ENCODE results near the gene GABPB2. TPM values are rescaled to one million over a fixed set of nuclear protein-coding genes. Genes with fewer than 3 reads are reported as not detected.
A peak's percentile ranks its signal among the peaks of the same experiment; 100 is the strongest.

GABPB2 gene
- total and polyA plus RNA-seq, 2 of the 13 experiments (the other 11 are each of a cell fraction or from before 2014, with no cell fraction given), result 0.09 TPM; not detected in 1

DNA sequence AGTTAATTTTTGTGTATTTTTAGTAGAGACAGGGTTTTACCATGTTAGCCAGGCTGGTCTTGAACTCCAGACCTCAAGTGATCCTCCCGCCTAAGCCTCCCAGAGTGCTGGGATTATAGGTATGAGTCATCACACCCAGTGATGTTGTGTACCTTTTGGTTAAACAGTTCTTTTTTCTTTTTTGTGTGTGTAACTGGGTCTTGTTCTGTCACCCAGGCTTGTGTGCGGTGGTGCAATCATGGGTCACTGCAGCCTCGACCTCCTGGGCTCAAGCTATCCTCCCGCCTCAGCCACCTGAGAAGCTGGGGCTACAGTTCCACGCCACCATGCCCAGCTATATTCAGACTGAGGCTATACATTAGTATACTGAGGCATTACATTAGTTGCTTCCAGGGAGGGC lies 37.8 kb downstream of the GABPB2 start (continued):
- TF ChIP-seq ZNF296 (CRISPR knock-in tag; conservative IDR thresholded peaks at IDR 0.05) (no peak), NKX3-1 (CRISPR knock-in tag; IDR thresholded peaks at IDR 0.05) (no peak), JUN (CRISPR knock-in tag; IDR thresholded peaks at IDR 0.05) (peak; percentile 57; the same call in 1 of the 2 replicates), NFE2L2 (IDR thresholded peaks at IDR 0.05; ENCODE audit: low read length) (no peak), HNRNPH1 (optimal IDR thresholded peaks at IDR 0.05; ENCODE audit: low read depth, low read length) (no peak), SNAPC2 (CRISPR knock-in tag; IDR thresholded peaks at IDR 0.05) (no peak), ZNF468 (CRISPR knock-in tag; IDR thresholded peaks at IDR 0.05) (no peak), ZNF331 (CRISPR knock-in tag; IDR thresholded peaks at IDR 0.05) (peak; percentile 58; the same call in 1 of the 2 replicates)
- TF ChIP-seq, protein P1, sequence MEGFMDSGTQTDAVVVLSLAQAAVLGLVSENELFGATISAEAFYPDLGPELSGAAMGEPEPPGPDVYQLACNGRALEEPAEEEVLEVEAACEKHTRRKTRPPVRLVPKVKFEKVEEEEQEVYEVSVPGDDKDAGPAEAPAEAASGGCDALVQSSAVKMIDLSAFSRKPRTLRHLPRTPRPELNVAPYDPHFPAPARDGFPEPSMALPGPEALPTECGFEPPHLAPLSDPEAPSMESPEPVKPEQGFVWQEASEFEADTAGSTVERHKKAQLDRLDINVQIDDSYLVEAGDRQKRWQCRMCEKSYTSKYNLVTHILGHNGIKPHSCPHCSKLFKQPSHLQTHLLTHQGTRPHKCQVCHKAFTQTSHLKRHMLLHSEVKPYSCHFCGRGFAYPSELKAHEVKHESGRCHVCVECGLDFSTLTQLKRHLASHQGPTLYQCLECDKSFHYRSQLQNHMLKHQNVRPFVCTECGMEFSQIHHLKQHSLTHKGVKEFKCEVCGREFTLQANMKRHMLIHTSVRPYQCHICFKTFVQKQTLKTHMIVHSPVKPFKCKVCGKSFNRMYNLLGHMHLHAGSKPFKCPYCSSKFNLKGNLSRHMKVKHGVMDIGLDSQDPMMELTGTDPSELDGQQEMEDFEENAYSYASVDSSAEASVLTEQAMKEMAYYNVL (CRISPR knock-in tag; IDR thresholded peaks at IDR 0.05; ENCODE audit: borderline replicate concordance), result no peak
- TF ChIP-seq, protein P2, sequence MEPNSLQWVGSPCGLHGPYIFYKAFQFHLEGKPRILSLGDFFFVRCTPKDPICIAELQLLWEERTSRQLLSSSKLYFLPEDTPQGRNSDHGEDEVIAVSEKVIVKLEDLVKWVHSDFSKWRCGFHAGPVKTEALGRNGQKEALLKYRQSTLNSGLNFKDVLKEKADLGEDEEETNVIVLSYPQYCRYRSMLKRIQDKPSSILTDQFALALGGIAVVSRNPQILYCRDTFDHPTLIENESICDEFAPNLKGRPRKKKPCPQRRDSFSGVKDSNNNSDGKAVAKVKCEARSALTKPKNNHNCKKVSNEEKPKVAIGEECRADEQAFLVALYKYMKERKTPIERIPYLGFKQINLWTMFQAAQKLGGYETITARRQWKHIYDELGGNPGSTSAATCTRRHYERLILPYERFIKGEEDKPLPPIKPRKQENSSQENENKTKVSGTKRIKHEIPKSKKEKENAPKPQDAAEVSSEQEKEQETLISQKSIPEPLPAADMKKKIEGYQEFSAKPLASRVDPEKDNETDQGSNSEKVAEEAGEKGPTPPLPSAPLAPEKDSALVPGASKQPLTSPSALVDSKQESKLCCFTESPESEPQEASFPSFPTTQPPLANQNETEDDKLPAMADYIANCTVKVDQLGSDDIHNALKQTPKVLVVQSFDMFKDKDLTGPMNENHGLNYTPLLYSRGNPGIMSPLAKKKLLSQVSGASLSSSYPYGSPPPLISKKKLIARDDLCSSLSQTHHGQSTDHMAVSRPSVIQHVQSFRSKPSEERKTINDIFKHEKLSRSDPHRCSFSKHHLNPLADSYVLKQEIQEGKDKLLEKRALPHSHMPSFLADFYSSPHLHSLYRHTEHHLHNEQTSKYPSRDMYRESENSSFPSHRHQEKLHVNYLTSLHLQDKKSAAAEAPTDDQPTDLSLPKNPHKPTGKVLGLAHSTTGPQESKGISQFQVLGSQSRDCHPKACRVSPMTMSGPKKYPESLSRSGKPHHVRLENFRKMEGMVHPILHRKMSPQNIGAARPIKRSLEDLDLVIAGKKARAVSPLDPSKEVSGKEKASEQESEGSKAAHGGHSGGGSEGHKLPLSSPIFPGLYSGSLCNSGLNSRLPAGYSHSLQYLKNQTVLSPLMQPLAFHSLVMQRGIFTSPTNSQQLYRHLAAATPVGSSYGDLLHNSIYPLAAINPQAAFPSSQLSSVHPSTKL (CRISPR knock-in tag; IDR thresholded peaks at IDR 0.05), result peak; percentile 75
- TF ChIP-seq, protein P3, sequence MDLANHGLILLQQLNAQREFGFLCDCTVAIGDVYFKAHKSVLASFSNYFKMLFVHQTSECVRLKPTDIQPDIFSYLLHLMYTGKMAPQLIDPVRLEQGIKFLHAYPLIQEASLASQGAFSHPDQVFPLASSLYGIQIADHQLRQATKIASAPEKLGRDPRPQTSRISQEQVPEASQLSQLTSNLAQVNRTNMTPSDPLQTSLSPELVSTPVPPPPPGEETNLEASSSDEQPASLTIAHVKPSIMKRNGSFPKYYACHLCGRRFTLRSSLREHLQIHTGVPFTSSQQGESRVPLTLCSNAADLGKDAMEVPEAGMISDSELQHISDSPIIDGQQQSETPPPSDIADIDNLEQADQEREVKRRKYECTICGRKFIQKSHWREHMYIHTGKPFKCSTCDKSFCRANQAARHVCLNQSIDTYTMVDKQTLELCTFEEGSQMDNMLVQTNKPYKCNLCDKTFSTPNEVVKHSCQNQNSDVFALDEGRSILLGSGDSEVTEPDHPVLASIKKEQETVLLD (CRISPR knock-in tag; IDR thresholded peaks at IDR 0.05; ENCODE audit: low read depth), result no peak
- TF ChIP-seq, protein P4, sequence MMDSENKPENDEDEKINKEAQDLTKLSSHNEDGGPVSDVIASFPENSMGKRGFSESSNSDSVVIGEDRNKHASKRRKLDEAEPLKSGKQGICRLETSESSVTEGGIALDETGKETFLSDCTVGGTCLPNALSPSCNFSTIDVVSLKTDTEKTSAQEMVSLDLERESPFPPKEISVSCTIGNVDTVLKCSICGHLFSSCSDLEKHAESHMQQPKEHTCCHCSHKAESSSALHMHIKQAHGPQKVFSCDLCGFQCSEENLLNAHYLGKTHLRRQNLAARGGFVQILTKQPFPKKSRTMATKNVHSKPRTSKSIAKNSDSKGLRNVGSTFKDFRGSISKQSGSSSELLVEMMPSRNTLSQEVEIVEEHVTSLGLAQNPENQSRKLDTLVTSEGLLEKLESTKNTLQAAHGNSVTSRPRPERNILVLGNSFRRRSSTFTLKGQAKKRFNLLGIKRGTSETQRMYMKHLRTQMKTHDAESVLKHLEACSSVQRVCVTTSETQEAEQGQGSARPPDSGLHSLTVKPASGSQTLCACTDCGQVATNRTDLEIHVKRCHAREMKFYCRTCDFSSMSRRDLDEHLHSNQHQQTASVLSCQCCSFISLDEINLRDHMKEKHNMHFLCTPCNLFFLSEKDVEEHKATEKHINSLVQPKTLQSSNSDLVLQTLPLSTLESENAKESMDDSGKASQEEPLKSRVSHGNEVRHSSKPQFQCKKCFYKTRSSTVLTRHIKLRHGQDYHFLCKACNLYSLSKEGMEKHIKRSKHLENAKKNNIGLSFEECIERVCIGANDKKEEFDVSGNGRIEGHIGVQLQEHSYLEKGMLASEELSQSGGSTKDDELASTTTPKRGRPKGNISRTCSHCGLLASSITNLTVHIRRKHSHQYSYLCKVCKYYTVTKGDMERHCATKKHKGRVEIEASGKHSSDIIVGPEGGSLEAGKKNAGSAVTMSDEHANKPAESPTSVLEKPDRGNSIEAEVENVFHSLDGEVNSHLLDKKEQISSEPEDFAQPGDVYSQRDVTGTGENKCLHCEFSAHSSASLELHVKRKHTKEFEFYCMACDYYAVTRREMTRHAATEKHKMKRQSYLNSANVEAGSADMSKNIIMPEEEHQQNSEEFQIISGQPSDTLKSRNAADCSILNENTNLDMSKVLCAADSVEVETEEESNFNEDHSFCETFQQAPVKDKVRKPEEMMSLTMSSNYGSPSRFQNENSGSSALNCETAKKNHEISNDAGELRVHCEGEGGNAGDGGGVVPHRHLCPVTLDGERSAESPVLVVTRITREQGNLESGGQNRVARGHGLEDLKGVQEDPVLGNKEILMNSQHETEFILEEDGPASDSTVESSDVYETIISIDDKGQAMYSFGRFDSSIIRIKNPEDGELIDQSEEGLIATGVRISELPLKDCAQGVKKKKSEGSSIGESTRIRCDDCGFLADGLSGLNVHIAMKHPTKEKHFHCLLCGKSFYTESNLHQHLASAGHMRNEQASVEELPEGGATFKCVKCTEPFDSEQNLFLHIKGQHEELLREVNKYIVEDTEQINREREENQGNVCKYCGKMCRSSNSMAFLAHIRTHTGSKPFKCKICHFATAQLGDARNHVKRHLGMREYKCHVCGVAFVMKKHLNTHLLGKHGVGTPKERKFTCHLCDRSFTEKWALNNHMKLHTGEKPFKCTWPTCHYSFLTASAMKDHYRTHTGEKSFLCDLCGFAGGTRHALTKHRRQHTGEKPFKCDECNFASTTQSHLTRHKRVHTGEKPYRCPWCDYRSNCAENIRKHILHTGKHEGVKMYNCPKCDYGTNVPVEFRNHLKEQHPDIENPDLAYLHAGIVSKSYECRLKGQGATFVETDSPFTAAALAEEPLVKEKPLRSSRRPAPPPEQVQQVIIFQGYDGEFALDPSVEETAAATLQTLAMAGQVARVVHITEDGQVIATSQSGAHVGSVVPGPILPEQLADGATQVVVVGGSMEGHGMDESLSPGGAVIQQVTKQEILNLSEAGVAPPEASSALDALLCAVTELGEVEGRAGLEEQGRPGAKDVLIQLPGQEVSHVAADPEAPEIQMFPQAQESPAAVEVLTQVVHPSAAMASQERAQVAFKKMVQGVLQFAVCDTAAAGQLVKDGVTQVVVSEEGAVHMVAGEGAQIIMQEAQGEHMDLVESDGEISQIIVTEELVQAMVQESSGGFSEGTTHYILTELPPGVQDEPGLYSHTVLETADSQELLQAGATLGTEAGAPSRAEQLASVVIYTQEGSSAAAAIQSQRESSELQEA (CRISPR knock-in tag; IDR thresholded peaks at IDR 0.05; ENCODE audit: not compliant biosample characterization), result no peak
